ENCODE results near the gene SERPINF2. TPM values are rescaled to one million over a fixed set of nuclear protein-coding genes. Genes with fewer than 3 reads are reported as not detected.
"Not testable (repeated sequence)": the region's sequence is repeated elsewhere in the genome, so short reads cannot be mapped to it uniquely, and the experiment has no call there.

The SERPINF2 gene
- total RNA-seq, 1 donor from 2014 or later = under 0.01 TPM

- no peak for DNase-seq (ENCODE audit: low read depth in 2 of 2)
These were observed 47.3 kb downstream of the SERPINF2 start for GRCh38 chr17:1789936-1790335.

- DNase-seq (ENCODE audit: low read depth in 2 of 2) = no peak
These were observed 50.1 kb downstream of the SERPINF2 start for GRCh38 chr17:1792495-1793446.

GRCh38 chr17:1793447-1793806 is 50.8 kb downstream of the SERPINF2 start:
- no peak for DNase-seq (ENCODE audit: low read depth in 2 of 2)

GRCh38 chr17:1796800-1797199 is 54.1 kb downstream of the SERPINF2 start:
- DNase-seq (ENCODE audit: low read depth in 2 of 2) = peak in 1 of 2 donors; percentile 27

GRCh38 chr17:1797323-1797722 is 54.7 kb downstream of the SERPINF2 start:
- DNase-seq (ENCODE audit: low read depth in 2 of 2) = no peak

DNA sequence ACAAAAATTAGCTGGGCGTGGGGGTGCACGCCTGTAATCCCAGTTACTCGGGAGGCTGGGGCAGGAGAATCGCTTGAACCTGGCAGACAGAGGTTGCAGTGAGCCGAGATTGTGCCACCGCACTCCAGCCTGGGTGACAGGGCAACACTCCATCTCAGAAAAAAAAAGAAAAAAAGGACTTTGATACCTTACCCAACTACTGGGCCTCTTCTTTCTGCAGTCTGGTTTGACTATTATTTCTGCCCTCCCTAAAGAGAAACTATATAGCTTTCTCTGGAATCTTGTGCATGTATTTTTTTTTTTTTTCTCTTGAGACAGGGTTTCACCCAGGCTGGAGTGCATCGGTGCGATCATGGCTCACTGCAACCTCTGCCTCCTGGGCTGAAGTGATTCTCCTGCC is 55.2 kb downstream of the SERPINF2 start:
- not testable (repeated sequence) for DNase-seq (ENCODE audit: low read depth in 2 of 2)

DNA sequence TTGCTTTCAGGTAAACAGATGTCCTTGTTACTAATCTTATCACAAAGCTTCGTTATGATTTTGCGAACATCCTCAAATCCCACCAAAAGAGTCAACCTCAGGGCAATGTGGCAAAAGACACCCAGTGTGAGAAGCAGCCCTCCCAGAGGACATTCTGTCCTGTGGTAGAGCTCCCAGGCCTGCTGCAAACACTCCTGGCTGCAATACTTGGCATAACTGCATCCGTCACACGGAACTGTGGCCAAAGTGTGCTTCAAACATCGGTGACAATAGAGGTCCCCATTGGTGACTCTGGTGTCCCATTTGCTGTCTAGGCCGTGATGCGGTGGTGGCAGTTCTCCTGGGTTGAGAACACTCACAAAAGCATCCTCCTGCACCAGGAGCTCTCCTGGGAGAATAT is 57.6 kb downstream of the SERPINF2 start:
- no peak for DNase-seq (ENCODE audit: low read depth in 2 of 2)

DNA sequence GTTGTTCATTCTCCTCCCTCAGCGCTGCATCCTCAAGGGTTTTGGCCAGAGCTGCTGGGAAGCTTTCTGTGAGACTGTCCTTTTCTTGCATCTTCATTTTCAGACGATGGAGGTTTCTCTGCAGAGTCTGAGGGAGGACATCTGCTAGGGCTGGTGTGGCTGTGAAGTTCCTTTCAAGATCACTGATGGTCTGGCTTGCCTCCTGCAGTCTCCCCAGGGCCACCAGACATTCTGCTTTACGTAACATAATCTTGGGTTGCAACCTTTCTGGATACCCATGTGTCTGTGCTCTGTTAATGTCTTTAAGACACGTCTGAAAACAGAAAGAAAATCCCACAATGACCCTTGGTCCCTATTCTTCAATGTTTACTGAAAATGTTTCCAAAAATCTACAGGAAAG is 58.0 kb downstream of the SERPINF2 start:
- DNase-seq (ENCODE audit: low read depth in 2 of 2) = no peak

DNA sequence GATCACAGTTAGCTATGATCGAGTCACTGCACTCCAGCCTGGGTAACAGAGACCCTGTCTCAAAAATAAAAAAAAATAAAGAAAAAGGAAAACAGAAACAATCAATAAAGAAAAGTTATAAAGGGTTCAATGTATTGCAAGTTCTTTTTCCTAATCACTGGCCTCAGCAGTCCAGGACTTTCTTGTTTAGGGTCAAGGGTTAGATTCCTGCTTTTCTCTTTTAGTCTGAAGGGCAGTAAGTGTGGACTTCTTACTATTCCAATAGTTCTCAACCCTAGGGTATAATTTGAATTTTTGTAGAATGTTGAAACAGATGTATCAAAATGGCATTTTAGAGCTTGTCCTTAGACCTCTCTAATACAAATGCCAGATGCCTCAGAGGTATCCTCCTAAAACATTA is 59.8 kb downstream of the SERPINF2 start:
- no peak for DNase-seq (ENCODE audit: low read depth in 2 of 2)

DNA sequence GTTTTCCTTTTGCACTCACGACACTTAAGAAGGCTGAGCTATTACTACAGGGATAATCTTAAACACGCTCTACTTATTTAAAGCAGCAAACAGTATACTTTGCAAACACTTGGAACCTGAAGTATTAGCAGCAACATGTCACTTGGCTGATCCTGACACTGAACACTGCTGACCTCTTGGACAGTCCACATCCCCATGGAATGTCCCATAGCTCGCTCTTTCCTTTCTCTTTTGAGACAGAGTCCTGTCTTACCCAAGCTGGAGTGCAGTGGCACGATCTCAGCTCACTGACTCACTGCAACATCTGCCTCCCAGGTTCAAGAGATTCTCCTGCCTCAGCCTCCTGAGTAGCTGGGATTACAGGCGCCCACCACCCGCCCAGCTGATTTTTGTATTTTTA is 60.6 kb downstream of the SERPINF2 start:
- no peak for DNase-seq (ENCODE audit: low read depth in 2 of 2)

Other genes with a start within 250 kb of the SERPINF2 start
- 49.6 and 72.1 TPM in 2 replicates for gene INPP5K, start 226.3 kb upstream of the SERPINF2 start, total RNA-seq
- 15.3 and 21.4 TPM in 2 replicates for gene PITPNA, start 180.1 kb upstream of the SERPINF2 start, total RNA-seq
- 19.4 and 36.0 TPM in 2 replicates for gene SLC43A2, start 114.0 kb upstream of the SERPINF2 start, total RNA-seq
- gene SCARF1, start 97.1 kb upstream of the SERPINF2 start, total RNA-seq = 80.7 and 99.4 TPM in 2 replicates
- 10.6 and 10.9 TPM in 2 replicates for gene RILP, start 93.0 kb upstream of the SERPINF2 start, total RNA-seq
- gene PRPF8, start 58.0 kb upstream of the SERPINF2 start, total RNA-seq = 72.7 and 94.3 TPM in 2 replicates
- gene TLCD2, start 32.5 kb upstream of the SERPINF2 start, total RNA-seq = 1.4 and 1.5 TPM in 2 replicates
- gene WDR81, start 18.2 kb upstream of the SERPINF2 start, total RNA-seq = 7.8 and 11.4 TPM in 2 replicates
- not detected in 2 replicates for gene SERPINF1, start 19.2 kb downstream of the SERPINF2 start, total RNA-seq
- 6.8 and 12.1 TPM in 2 replicates for gene SMYD4, start 87.0 kb downstream of the SERPINF2 start, total RNA-seq
- gene RPA1, start 87.1 kb downstream of the SERPINF2 start, total RNA-seq = 26.6 and 31.1 TPM in 2 replicates